Thyroid gland (tissue), 4 donors: ENCODE results near the gene SLC5A9. TPM values are rescaled to one million over a fixed set of nuclear protein-coding genes. Genes with fewer than 3 reads are reported as not detected.
"Not testable (repeated sequence)": the region's sequence is repeated elsewhere in the genome, so short reads cannot be mapped to it uniquely, and the experiment has no call there.

ENCODE experiments used
- DNase-seq, 2 donors: peaks; one replicate each; pipeline ENCODE4 v3.0.0-alpha.2; 2019
- H3K27ac ChIP-seq, 3 donors: fragments of 200-600 bp; sonication (generic); 1 replicate in 2 of 3; 2 replicates in 1 of 3; pipeline ENCODE4 v1.5.1; 2016 to 2019; ENCODE audit warnings: mild to moderate bottlenecking in 1 of 3, moderate library complexity in 1 of 3
- H3K27me3 ChIP-seq: fragments of 200-600 bp; sonication (generic); one replicate; pipeline ENCODE4 v1.5.1; 2019
- H3K36me3 ChIP-seq, 2 donors: fragments of 200-600 bp; sonication (generic); one replicate each; pipeline ENCODE4 v1.5.1; 2016 to 2019
- H3K4me1 ChIP-seq, 2 donors: fragments of 200-600 bp; sonication (generic); one replicate each; pipeline ENCODE4 v1.5.1; 2017 to 2019
- H3K4me3 ChIP-seq, 3 donors: fragments of 200-600 bp; sonication (generic); replicated peaks in 1 of 3; 1 replicate in 2 of 3; 2 replicates in 1 of 3; pipeline ENCODE4 v1.5.1; 2016; ENCODE audit warnings: mild to moderate bottlenecking in 1 of 3
- H3K9me3 ChIP-seq: fragments of 200-600 bp; sonication (generic); one replicate; pipeline ENCODE4 v1.5.1; 2017
- POLR2A ChIP-seq, 2 donors: fragments of 450-650 bp; IDR thresholded peaks; one replicate each; pipeline ENCODE4 v1.6.1; 2017; ENCODE audit warnings: antibody characterized with exemption in 2 of 2, mild to moderate bottlenecking in 2 of 2, moderate library complexity in 1 of 2
- whole genome bisulfite sequencing, 2 donors: methylation state at CpG; one replicate each; pipeline ENCODE4 v1.1.5; 2017; 5-methylcytosine and 5-hydroxymethylcytosine counted together
- intact Hi-C: fragments of 100-400 bp; cut with DNase I; formaldehyde crosslinking; loops from one replicate; pipeline ENCODE4 v1.15.1; 2023
- total RNA-seq, 4 donors: library from RNA; depleted of rRNA; stranded (reverse); fragments of >200 nt; gene quantifications; one replicate each; pipeline ENCODE4 v1.2.3, GENCODE V29; 2016
- TF ChIP-seq, protein P1 (sequence below), 6 experiments: fragments of 200-600 bp in 3 of 6; fragments of 450-650 bp in 3 of 6; sonication (generic) in 3 of 6; IDR thresholded peaks; one replicate each; pipeline ENCODE4 v1.5.1; 2016 to 2019; ENCODE audit warnings: antibody characterized with exemption in 6 of 6, mild to moderate bottlenecking in 2 of 6, inconsistent platforms in 1 of 6, moderate library complexity in 1 of 6

Gene SLC5A9
- total RNA-seq, 4 donors from 2014 or later = not detected

DNA sequence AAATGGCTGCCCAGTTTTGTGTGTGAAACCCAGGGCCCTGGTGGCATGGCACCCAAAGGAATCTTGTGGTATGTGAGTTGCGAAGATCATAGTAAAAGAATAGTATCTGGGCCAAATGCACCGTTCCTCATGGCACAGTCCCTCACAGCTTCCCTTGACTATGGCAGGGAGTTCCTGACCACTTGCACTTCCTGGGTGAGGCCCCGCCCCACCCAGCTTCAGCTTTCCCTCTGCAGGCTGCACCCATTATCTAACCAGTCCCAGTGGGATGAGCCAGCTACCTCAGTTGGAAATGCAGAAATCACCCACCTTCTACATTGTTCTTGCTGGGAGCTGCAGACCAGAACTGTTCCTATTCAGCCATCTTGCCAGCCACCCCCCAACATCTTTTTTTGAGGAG, 63.0 kb downstream of the SLC5A9 start:
- Histone ChIP-seq H3K4me3 (no peak overlapping the region), H3K36me3 (no peaks in the 10 kb centered on the region), H3K4me1 (peaks cover 0 to 3% of the 10 kb centered on the region in 2 donors), H3K9me3 (no peaks in the 10 kb centered on the region), H3K27me3 (no peaks in the 10 kb centered on the region), H3K27ac (no peak overlapping the region)
- TF ChIP-seq, protein P1, sequence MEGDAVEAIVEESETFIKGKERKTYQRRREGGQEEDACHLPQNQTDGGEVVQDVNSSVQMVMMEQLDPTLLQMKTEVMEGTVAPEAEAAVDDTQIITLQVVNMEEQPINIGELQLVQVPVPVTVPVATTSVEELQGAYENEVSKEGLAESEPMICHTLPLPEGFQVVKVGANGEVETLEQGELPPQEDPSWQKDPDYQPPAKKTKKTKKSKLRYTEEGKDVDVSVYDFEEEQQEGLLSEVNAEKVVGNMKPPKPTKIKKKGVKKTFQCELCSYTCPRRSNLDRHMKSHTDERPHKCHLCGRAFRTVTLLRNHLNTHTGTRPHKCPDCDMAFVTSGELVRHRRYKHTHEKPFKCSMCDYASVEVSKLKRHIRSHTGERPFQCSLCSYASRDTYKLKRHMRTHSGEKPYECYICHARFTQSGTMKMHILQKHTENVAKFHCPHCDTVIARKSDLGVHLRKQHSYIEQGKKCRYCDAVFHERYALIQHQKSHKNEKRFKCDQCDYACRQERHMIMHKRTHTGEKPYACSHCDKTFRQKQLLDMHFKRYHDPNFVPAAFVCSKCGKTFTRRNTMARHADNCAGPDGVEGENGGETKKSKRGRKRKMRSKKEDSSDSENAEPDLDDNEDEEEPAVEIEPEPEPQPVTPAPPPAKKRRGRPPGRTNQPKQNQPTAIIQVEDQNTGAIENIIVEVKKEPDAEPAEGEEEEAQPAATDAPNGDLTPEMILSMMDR (IDR thresholded peaks at IDR 0.05) = no peak
- no peak for TF ChIP-seq POLR2A (IDR thresholded peaks at IDR 0.05)
- DNase-seq = no peak
- WGBS, 2 donors = 95 to 98% methylated on average over 3 of the region's 3 CpGs
- intact Hi-C loops = no loop called here

DNA sequence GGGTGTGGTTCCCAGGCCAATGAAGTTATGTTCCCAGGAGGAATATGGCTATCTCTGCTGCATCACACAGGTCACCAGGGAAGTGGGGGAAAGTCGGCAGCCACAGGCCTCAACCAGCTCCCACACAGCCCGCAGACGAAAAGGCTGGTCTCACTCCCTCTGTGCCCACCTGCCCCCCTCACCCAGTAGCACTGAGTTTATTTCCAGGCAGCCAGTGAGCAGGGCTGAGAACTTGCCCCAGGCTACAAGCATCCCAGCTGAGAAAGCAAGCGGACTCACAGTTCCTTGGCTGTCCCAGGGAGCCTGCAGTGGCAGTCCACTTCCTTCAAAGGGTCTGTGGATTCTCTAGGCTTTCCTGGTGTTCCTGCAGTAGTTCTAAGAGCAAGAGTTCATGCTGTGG, 68.9 kb downstream of the SLC5A9 start:
- intact Hi-C loops = no loop called here
- no peak for DNase-seq
- H3K27ac ChIP-seq = no peak overlapping the region
- H3K4me3 ChIP-seq = no peak overlapping the region
- H3K27me3 ChIP-seq = no peaks in the 10 kb centered on the region
- no peaks in the 10 kb centered on the region for H3K9me3 ChIP-seq
- H3K4me1 ChIP-seq = peaks cover 10 to 11% of the 10 kb centered on the region in 2 donors
- no peaks in the 10 kb centered on the region for H3K36me3 ChIP-seq
- no peak for TF ChIP-seq POLR2A (IDR thresholded peaks at IDR 0.05)
- TF ChIP-seq, protein P1 (IDR thresholded peaks at IDR 0.05) = no peak
- WGBS, 2 donors = 82 to 90% methylated on average over 4 of the region's 4 CpGs

GRCh38 chr1:48292706-48293105, 70.2 kb downstream of the SLC5A9 start:
- intact Hi-C loops = no loop called here
- Histone ChIP-seq H3K27ac (no peak overlapping the region), H3K9me3 (no peaks in the 10 kb centered on the region), H3K36me3 (no peaks in the 10 kb centered on the region), H3K4me1 (peaks cover 10 to 11% of the 10 kb centered on the region in 2 donors), H3K4me3 (no peak overlapping the region), H3K27me3 (no peaks in the 10 kb centered on the region)
- TF ChIP-seq POLR2A (IDR thresholded peaks at IDR 0.05) = no peak
- TF ChIP-seq, protein P1 (IDR thresholded peaks at IDR 0.05) = no peak
- peak in 1 of 2 donors; percentile 9 for DNase-seq
- 92 to 96% methylated on average over 4 of the region's 5 CpGs for WGBS, 2 donors

DNA sequence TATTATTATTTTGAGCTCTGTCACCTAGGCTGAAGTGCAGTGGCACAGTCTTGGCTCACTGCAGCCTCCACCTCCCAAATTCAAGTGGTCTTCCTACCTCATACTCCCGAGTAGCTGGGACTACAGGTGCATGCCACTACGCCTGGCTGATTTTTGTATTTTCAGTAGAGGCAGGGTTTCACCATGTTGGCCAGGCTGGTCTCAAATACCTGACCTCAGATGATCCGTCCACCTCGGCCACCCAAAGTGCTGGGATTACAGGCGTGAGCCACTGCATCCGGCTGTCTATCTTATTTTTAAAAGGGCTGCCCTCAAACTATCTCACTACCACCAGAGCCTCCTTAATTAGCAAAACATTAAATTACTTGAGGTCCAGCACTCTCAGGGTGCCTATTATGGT, 71.6 kb downstream of the SLC5A9 start:
- 43 to 46% methylated on average over 6 of the region's 6 CpGs for WGBS, 2 donors
- H3K9me3 ChIP-seq, H3K27me3 ChIP-seq, intact Hi-C loops, H3K27ac ChIP-seq, H3K36me3 ChIP-seq, H3K4me3 ChIP-seq: not testable (repeated sequence)
- peak; percentile 41 to 55 for DNase-seq
- peaks cover 10 to 11% of the 10 kb centered on the region in 2 donors for H3K4me1 ChIP-seq

GRCh38 chr1:48294656-48295055, 72.1 kb downstream of the SLC5A9 start:
- no peak overlapping the region for H3K4me3 ChIP-seq
- H3K27ac ChIP-seq = no peak overlapping the region
- no peaks in the 10 kb centered on the region for H3K27me3 ChIP-seq
- TF ChIP-seq, protein P1 (IDR thresholded peaks at IDR 0.05) = no peak
- TF ChIP-seq POLR2A (IDR thresholded peaks at IDR 0.05) = no peak
- H3K36me3 ChIP-seq = no peaks in the 10 kb centered on the region
- no peaks in the 10 kb centered on the region for H3K9me3 ChIP-seq
- 84 to 89% methylated on average over 1 of the region's 1 CpG for WGBS, 2 donors
- H3K4me1 ChIP-seq = peaks cover 10 to 11% of the 10 kb centered on the region in 2 donors
- intact Hi-C loops = no loop called here
- DNase-seq = no peak

Other genes starting within 250 kb of the SLC5A9 start
- gene TRABD2B, start 225.3 kb upstream of the SLC5A9 start, total RNA-seq = 1 to 10 TPM in 1 of 4 donors, under 1 TPM in 3; 0.34 to 1.1 (median 0.63) TPM
- 10 to 100 TPM; 20.9 to 41.5 (median 34.0) TPM for gene SPATA6, start 249.5 kb downstream of the SLC5A9 start, total RNA-seq